ENCODE data around the gene COBL.

Gene COBL

DNA sequence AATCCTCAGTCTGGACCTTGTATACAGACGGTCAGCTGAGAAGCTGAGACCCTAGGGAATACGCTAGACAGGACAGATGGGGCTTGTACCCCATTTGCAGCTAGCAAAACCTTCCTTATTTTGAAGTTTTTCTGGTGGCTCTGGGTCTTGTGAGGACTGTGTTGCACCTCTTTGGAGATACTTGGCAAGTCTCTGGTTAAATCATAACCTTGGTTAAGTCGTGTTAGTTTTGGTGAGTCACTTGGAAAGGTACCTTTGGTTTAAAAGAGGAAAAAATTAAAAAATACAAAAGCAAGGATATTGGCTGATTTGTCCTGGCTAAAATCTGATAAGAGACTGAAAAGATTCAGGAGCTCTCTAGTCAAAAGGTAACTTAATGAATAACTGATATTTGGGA is 140.6 kb downstream of the COBL start:
- Mint-ChIP-seq H3K27me3 (peaks cover 24% of the 10 kb centered on the region), H3K27ac (no peak overlapping the region), H3K4me3 (no peak overlapping the region), H3K4me1 (ENCODE audit: low read depth) (no peaks in the 10 kb centered on the region), H3K36me3 (ENCODE audit: low read depth) (no peaks in the 10 kb centered on the region), H3K9me3 (no peaks in the 10 kb centered on the region)
- no peak for DNase-seq

DNA sequence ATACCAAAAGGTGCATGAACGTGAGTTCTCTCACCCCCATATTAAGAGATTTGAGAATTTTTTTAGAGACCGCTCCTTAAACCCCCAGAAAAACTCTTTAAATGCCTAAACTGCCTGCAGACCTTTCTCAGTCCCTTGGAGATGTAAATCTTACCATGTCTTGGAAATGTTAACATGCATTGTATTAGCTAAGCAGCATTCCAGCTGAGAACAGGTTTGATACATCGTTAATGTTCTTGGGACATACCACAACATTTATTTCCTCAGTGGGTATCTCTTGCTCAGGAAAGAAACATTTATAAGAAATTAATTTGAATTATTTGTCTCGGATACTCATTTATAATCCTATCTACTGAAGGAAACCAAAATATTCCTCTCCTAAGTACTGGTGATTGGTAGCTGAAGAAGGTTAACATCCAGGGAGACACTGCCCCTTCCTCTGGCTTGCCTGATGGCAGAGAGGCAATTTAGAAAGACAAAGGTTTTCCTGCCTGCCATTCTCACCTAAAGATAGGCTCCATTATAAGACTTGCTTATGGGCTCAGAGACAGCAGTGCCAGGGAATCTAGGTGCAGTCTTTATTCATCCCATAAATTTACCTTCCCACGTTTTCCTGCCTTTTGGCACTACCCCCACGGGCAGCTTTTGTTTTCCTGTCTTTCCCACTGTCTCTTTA is 141.2 kb downstream of the COBL start:
- H3K4me1 Mint-ChIP-seq (ENCODE audit: low read depth), result no peaks in the 10 kb centered on the region
- no peaks in the 10 kb centered on the region for H3K36me3 Mint-ChIP-seq (ENCODE audit: low read depth)
- peaks cover 21% of the 10 kb centered on the region for H3K27me3 Mint-ChIP-seq
- H3K4me3 Mint-ChIP-seq, result no peak overlapping the region
- DNase-seq, result no peak
- H3K9me3 Mint-ChIP-seq, result no peaks in the 10 kb centered on the region
- H3K27ac Mint-ChIP-seq, result no peak overlapping the region

DNA sequence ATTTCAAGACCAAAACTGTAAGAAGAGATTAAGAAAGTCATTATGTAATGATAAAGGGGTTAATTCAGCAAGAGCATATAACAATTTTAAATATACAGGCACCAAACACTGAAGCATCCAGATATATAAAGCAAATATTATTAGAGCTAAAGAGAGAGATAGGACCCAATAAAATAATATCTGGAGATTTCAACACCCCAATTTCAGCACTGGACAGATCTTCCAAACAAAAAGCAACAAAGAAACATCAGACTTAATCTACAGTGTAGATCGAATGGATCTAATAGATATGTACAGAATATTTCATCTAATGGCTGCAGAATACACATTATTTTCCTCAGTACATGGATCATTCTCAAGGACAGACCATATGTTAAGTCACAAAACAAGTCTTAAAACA is 151.3 kb downstream of the COBL start:
- peaks cover 9% of the 10 kb centered on the region for H3K4me1 Mint-ChIP-seq (ENCODE audit: low read depth)
- H3K36me3 Mint-ChIP-seq (ENCODE audit: low read depth), result no peaks in the 10 kb centered on the region
- no peaks in the 10 kb centered on the region for H3K9me3 Mint-ChIP-seq
- H3K27ac Mint-ChIP-seq, result no peak overlapping the region
- no peak overlapping the region for H3K4me3 Mint-ChIP-seq
- peaks cover 27% of the 10 kb centered on the region for H3K27me3 Mint-ChIP-seq
- no peak for DNase-seq

DNA sequence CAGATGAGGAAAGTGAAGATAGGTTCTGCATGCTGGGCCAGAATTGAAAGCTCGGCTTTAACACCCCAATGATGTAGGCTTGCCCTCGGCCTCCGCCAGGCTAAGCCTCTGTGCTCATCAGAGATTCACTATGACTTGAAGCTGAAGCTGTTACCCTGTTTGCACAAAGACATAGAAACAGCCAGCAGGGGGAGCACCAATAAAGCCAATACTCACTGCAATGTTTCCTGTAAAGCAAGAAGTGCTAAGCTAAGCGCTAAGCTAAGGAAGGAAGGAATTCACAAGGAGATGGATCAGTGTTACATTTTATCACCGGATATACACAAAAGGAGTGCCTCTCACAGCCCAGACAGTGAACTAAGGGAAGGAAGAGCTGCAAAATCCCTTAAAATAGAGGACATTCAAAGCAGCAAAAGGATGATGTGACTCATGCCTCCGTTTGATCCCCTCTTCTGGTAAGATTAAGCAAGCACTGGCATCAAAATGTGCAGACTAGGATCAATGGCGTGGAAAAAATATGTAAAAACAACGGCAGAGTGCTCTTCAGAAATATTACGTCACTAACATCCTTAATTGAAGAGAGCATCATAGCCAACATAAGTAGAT is 153.8 kb downstream of the COBL start:
- peaks cover 9% of the 10 kb centered on the region for H3K4me1 Mint-ChIP-seq (ENCODE audit: low read depth)
- H3K27me3 Mint-ChIP-seq, result peaks cover 28% of the 10 kb centered on the region
- no peak overlapping the region for H3K27ac Mint-ChIP-seq
- H3K4me3 Mint-ChIP-seq, result no peak overlapping the region
- H3K36me3 Mint-ChIP-seq (ENCODE audit: low read depth), result no peaks in the 10 kb centered on the region
- no peaks in the 10 kb centered on the region for H3K9me3 Mint-ChIP-seq
- peak; percentile 62 for DNase-seq

DNA sequence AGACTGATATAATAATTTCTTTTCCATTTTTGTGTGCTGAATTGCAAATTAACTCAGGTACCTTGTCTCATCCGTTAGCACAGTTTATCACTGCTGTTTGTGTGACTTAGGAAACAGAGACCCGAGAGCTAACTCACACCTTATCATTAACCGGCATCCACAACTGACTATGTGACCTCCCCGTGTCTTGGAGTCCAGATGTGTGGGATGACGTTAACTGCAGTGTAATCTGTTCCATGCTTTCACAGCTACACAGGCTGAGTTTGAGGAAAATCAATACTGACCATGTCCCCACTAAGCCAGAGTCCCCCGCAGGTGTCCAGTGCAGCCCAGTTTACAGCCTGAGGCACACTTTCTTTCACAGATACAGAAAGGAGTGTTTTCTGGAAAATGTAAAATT is 154.7 kb downstream of the COBL start:
- Mint-ChIP-seq H3K27ac (no peak overlapping the region), H3K27me3 (peaks cover 27% of the 10 kb centered on the region), H3K4me3 (no peak overlapping the region), H3K9me3 (no peaks in the 10 kb centered on the region), H3K36me3 (ENCODE audit: low read depth) (no peaks in the 10 kb centered on the region), H3K4me1 (ENCODE audit: low read depth) (peaks cover 9% of the 10 kb centered on the region)
- no peak for DNase-seq

DNA sequence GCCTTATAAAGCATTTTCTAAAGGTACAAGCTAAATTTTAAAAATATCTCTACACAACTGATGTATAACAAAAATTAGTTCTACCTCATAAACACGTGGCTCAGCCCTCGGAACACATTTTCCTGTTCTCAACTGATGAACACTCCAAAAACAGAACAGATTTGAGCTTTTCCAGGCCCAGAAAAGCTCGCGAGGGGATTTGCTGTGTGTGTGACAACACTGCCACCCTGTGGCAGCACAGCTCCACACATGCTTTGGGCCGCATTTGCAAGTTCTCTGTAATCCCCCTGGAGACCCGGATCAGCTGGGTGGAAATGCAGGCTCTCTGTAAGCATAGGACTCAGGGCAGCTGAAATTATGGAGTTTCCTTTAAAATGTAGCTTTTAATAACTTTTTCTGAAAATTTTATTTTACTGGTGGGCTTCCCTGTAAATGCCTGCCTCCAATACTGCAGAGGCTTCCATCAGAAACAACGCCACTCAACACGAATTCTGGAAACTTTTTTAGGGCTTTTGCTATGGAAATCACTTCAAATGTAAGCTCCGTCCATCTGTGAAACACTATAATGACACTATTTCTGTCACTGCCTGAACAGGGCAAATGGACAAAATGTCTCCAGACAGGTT is 155.5 kb downstream of the COBL start:
- Mint-ChIP-seq H3K36me3 (ENCODE audit: low read depth) (no peaks in the 10 kb centered on the region), H3K9me3 (no peaks in the 10 kb centered on the region), H3K27ac (no peak overlapping the region), H3K4me1 (ENCODE audit: low read depth) (peaks cover 9% of the 10 kb centered on the region), H3K4me3 (no peak overlapping the region), H3K27me3 (peaks cover 22% of the 10 kb centered on the region)
- DNase-seq, result peak; percentile 69

DNA sequence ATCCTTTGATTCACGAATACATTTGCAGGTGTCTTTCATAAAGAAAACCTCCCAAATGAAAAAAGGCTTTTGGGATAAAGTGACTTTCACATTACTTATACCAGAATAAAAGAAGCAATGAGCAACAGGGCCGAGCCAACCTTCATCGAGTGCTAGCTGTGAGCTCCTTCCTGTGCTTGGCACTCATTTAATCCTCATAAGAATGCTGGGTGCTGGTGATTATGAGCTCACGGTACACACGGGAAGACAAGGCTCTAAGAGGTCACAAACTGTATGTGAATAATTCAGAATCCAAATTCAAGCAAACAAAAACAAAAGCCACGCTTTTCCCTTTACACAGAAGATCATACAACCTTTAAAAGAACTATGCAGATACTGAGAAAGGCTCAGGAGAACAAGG is 156.2 kb downstream of the COBL start:
- Mint-ChIP-seq H3K36me3 (ENCODE audit: low read depth) (no peaks in the 10 kb centered on the region), H3K9me3 (no peaks in the 10 kb centered on the region), H3K4me1 (ENCODE audit: low read depth) (peaks cover 9% of the 10 kb centered on the region), H3K27ac (no peak overlapping the region), H3K4me3 (no peak overlapping the region), H3K27me3 (peaks cover 22% of the 10 kb centered on the region)
- no peak for DNase-seq

DNA sequence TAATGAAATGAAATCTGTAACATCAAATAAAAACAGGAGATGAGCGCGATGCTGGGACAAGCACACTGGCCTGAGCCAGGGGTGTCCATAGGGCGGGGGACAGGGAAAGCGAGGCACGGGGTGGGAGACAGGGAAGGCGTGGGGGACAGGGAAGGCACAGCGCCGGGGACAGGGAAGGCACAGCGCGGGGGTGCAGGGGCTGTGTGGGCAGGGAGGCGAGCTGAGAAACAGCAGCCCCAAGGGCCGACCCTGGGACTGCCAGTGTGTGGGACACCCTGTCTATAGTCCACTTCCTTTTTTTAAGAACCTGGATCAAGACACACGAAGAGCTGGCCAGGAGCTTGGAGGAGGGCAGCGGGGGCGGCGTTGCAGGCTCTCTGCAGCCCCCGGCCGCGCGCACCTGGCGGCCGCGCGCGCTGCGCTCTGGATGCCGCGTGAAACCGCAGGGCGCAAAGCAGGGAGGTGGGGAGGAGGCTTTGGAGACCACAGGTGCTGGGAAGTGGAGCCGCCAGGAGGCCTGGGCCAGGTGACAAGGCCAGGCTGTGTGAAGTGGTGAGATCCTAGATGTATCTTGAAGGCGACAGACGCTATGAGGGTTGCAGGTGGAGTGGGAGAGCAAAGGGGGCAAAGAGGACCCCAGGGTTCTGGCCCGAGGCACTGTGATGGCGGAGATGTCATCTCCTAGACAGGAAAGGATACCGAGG is 157.7 kb downstream of the COBL start:
- H3K4me3 Mint-ChIP-seq, result no peak overlapping the region
- H3K4me1 Mint-ChIP-seq (ENCODE audit: low read depth), result peaks cover 9% of the 10 kb centered on the region
- H3K9me3 Mint-ChIP-seq, result no peaks in the 10 kb centered on the region

DNA sequence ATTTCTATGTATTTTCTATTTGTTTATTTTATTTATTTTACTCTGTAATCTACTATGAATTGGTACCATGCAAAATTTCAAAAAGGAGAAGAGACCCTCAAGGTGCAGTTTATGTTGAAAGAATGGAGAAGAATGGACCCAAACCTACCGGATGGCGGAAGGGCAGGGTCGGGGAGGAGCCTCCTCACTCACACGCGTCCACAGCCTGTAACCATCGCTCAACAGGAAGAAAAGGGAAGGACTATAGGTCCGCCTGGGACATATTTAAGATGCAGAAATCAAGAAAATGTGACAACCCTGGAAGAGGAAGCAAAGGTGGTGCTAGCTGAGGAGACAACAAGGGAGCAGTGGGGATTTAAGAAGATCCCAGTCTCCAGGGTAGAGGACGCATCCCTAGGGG is 158.4 kb downstream of the COBL start:
- Mint-ChIP-seq H3K4me1 (ENCODE audit: low read depth) (peaks cover 5% of the 10 kb centered on the region), H3K27ac (no peak overlapping the region), H3K36me3 (ENCODE audit: low read depth) (no peaks in the 10 kb centered on the region), H3K27me3 (peaks cover 22% of the 10 kb centered on the region), H3K9me3 (no peaks in the 10 kb centered on the region), H3K4me3 (no peak overlapping the region)
- no peak for DNase-seq

More for the DNA sequence above, 157.7 kb downstream of the COBL start:
- Mint-ChIP-seq H3K27me3 (peaks cover 20% of the 10 kb centered on the region), H3K27ac (no peak overlapping the region), H3K36me3 (ENCODE audit: low read depth) (no peaks in the 10 kb centered on the region)
- no peak for DNase-seq

DNA sequence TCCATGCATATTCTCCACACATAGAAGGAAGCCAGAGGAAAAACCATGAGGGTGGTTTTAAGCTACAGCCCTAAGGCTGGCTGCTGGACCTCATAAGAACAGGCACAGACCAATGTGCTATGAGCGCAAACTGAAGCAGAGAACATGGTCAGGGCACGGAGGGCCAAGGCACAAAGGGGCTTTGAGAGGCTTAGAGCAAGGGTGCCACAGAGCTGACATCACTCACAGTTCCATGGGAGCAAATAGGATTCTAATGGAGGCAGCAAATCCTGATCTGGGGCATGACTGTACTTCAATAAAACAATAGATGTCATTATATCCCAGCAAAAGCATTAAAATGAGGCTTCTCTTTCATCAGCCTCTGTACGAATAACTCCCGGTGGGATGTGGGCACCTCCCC is 162.4 kb downstream of the COBL start:
- H3K27ac Mint-ChIP-seq, result no peak overlapping the region
- no peaks in the 10 kb centered on the region for H3K4me1 Mint-ChIP-seq (ENCODE audit: low read depth)
- H3K27me3 Mint-ChIP-seq, result peaks cover 31% of the 10 kb centered on the region
- H3K9me3 Mint-ChIP-seq, result no peaks in the 10 kb centered on the region
- no peaks in the 10 kb centered on the region for H3K36me3 Mint-ChIP-seq (ENCODE audit: low read depth)
- H3K4me3 Mint-ChIP-seq, result no peak overlapping the region
- DNase-seq, result no peak

DNA sequence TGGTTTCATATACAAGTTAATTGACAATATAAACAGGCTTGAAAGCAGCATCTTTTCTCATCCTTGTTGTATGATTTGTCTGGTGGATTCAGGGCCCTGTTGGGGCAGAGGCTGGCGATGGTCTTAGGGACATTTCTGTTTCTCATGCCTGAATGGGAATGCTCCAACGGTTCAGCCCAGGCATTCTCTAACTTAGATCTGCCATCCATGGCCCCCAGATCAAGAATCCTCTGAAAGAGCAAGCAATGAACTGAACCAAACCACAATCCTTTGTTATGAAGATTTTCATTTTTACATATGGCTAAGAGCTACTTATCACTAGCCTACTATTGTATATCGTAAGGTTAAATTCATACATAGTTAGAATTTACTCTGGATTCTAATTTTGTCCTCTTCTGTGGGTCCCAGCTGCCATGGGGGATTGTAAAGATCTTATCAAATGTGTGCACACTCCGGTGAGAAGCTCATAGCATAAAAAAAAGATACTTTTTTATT is 163.9 kb downstream of the COBL start:
- H3K27me3 Mint-ChIP-seq, result peaks cover 25% of the 10 kb centered on the region
- no peak for DNase-seq
- peaks cover 3% of the 10 kb centered on the region for H3K9me3 Mint-ChIP-seq
- no peak overlapping the region for H3K4me3 Mint-ChIP-seq
- H3K36me3 Mint-ChIP-seq (ENCODE audit: low read depth), result no peaks in the 10 kb centered on the region
- H3K4me1 Mint-ChIP-seq (ENCODE audit: low read depth), result no peaks in the 10 kb centered on the region
- no peak overlapping the region for H3K27ac Mint-ChIP-seq

DNA sequence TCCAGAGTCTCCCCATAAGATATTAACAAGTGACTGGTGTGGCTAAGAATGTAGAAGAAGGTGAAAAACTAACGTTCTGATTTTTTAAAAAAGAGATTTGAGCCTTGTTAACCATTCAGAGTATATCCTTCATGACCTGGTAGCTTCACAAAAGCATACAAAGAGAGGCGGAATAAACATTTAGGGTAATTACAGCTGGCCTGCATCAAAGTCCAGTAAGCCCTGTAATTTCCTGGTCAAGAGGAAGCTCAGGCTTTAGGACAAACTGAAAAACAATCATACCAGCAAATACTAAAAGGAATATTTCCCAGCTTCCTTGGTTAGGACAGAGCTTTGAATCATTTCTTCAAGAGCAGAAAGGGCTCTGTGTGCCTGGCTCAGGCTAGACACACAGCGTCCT is 165.2 kb downstream of the COBL start:
- H3K27me3 Mint-ChIP-seq, result peaks cover 25% of the 10 kb centered on the region
- no peaks in the 10 kb centered on the region for H3K36me3 Mint-ChIP-seq (ENCODE audit: low read depth)
- no peaks in the 10 kb centered on the region for H3K4me1 Mint-ChIP-seq (ENCODE audit: low read depth)
- no peak for DNase-seq
- H3K27ac Mint-ChIP-seq, result no peak overlapping the region
- no peak overlapping the region for H3K4me3 Mint-ChIP-seq
- H3K9me3 Mint-ChIP-seq, result peaks cover 8% of the 10 kb centered on the region

DNA sequence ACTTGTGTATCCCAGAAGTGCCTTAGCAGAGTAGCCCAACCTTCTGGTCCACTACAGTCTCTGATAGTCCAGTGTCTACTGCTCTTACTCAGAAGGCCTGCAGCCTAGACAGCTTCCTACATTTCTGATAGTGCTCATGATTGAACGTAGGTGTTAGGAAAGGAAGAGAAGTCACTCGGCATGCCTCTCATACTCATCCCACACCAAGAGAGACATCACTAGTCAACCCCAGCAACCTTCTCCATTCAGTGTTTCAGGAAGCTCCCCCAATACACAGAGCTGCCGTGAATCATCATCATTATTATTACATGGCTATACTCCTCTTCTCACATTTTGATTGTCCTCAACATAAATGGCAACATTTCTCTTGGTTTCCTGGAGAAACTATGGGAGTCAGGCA is 166.4 kb downstream of the COBL start:
- H3K27ac Mint-ChIP-seq, result no peak overlapping the region
- H3K4me1 Mint-ChIP-seq (ENCODE audit: low read depth), result no peaks in the 10 kb centered on the region

DNA sequence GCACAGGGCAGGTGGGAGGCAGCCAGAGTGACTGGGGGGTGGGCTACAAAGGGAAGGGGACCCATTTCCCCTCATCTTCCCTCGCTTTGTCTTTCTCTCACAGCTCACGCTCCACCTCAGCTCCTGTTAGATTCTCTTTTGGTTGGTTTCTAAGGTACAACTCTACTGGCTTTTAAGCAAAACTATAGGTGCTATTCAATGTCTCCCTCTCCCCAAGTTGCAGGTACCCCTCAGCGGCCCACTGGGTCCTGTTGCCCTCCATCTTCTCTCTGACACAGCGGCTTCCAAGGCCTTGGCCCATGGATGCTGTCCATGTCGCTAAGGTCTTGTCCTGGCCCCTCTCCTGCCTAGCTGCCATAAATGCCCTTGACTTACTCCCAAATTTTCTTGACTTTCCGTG is 168.4 kb downstream of the COBL start:
- Mint-ChIP-seq H3K36me3 (ENCODE audit: low read depth) (no peaks in the 10 kb centered on the region), H3K4me3 (no peak overlapping the region), H3K27ac (no peak overlapping the region), H3K27me3 (peaks cover 13% of the 10 kb centered on the region), H3K9me3 (peaks cover 8% of the 10 kb centered on the region), H3K4me1 (ENCODE audit: low read depth) (no peaks in the 10 kb centered on the region)
- DNase-seq, result no peak

More for the DNA sequence above, 166.4 kb downstream of the COBL start:
- H3K4me3 Mint-ChIP-seq, result no peak overlapping the region
- H3K36me3 Mint-ChIP-seq (ENCODE audit: low read depth), result no peaks in the 10 kb centered on the region
- DNase-seq, result no peak
- H3K9me3 Mint-ChIP-seq, result peaks cover 8% of the 10 kb centered on the region
- peaks cover 22% of the 10 kb centered on the region for H3K27me3 Mint-ChIP-seq

Measured in activated T-cell treated with anti-CD3 and anti-CD28 coated beads, Interleukin-2, amount 50 U/mL, for 24 hours (primary cell).